Heart right ventricle (tissue), 16 donors: ENCODE data around the gene TMEM253. TPM values are rescaled to one million over a fixed set of nuclear protein-coding genes. Genes with fewer than 3 reads are reported as not detected.

Experiments used
- ATAC-seq, 8 donors: fragments of 200-7000 bp; cut with Tn5 transposase; one replicate each; pipeline ENCODE4 v1.9.1; 2020; ENCODE audit warnings: mild to moderate bottlenecking in 8 of 8, moderate library complexity in 8 of 8, moderate number of reproducible peaks in 1 of 8
- DNase-seq, 2 donors: peaks; one replicate each; pipeline ENCODE4 v3.0.0-alpha.2; 2020
- H3K27ac ChIP-seq, 10 donors: fragments of 200-600 bp; sonication (generic) in 2 of 10; one replicate each; pipeline versions ENCODE4 v1.5.0 to v1.8.0; 2020 to 2022; ENCODE audit warnings: mild to moderate bottlenecking in 3 of 10
- H3K27me3 ChIP-seq, 7 donors: fragments of 200-600 bp; one replicate each; pipeline ENCODE4 v1.8.0; 2021 to 2022; ENCODE audit warnings: mild to moderate bottlenecking in 2 of 7
- H3K36me3 ChIP-seq, 9 donors: fragments of 200-600 bp; sonication (generic) in 1 of 9; one replicate each; pipeline versions ENCODE4 v1.5.0 to v1.8.0; 2020 to 2022; ENCODE audit warnings: mild to moderate bottlenecking in 2 of 9
- H3K4me1 ChIP-seq, 9 donors: fragments of 200-600 bp; sonication (generic) in 1 of 9; one replicate each; pipeline versions ENCODE4 v1.5.0 to v1.8.0; 2020 to 2022; ENCODE audit warnings: mild to moderate bottlenecking in 4 of 9
- H3K4me3 ChIP-seq, 10 donors: fragments of 200-600 bp; sonication (generic) in 2 of 10; one replicate each; pipeline versions ENCODE4 v1.5.0 to v1.8.0; 2020 to 2022; ENCODE audit warnings: mild to moderate bottlenecking in 7 of 10, moderate library complexity in 2 of 10
- H3K9me3 ChIP-seq, 11 donors: fragments of 200-600 bp in 10 of 11; sonication (generic) in 2 of 11; one replicate each; pipeline versions ENCODE4 v1.5.0 to v1.8.0; 2013 to 2022; ENCODE audit warnings: mild to moderate bottlenecking in 2 of 11, control low read depth in 1 of 11, moderate library complexity in 1 of 11
- whole genome bisulfite sequencing, 2 donors: extraction: QIAGEN DNeasy Blood & Tissue Kit; methylation state at CpG; one replicate each; pipeline ENCODE4 v1.1.7; 2013; ENCODE audit warnings: inconsistent platforms in 1 of 2; 5-methylcytosine and 5-hydroxymethylcytosine counted together
- intact Hi-C, 10 donors: fragments of 100-400 bp; cut with DNase I; formaldehyde crosslinking; loops; one replicate each; pipeline versions ENCODE4 v1.11.1 to v1.14.2; 2022
- polyA plus RNA-seq, 2 donors: library from polyadenylated mRNA; stranded (reverse); fragments of 200-250 nt; gene quantifications; one replicate each; pipeline ENCODE4 v1.2.3, GENCODE V29; 2013
- total RNA-seq, 10 donors: library from RNA; stranded (reverse); fragmentation: NEBNext Ultra II Directional in 3 of 10; extraction: Animal tissue kit (Norgen Biotek cat#: 25700) in 3 of 10; gene quantifications; one replicate each; pipeline versions ENCODE4 v1.2.1 to v1.2.4, GENCODE V29; 2021 to 2023
- TF ChIP-seq, protein P1 (sequence below), 9 donors: fragments of 200-600 bp; sonication (generic) in 2 of 9; IDR thresholded peaks; one replicate each; pipeline versions ENCODE4 v1.5.0 to v1.8.0; 2021 to 2022; ENCODE audit warnings: antibody characterized with exemption in 9 of 9, mild to moderate bottlenecking in 5 of 9, moderate library complexity in 1 of 9
- donor health status: Arrhythmogenic right ventricular cardiomyopathy.
- donor health status: ischemic (EF 13 %, LVEDD 7.1; RV severe dilation, severe dysfunction).
- donor health status: healthy with polysubstance abuse.
- donor health status: DM: no; HTN: yes; CAD: no.
- donor health status: DM: no; HTN: no; CAD: no.
- donor health status: ischemic (EF 25% LVEDD 6.9; RV normal size, moderate dysfunction).
- donor health status: ischemic (EF 25% LVEDD 5.7; RV mildly dilated, moderate dysfunction).
- donor health status: healthy.
- donor health status: DM: yes; HTN: yes; CAD: no.
- donor health status: Ischemic cardiomyopathy.
- donor health status: ischemic (EF 35%, LVEDD 5.7; RV mildly dilated, moderate dysfunction).
- donor health status: nonischemic (EF 11% LVEDD 7.7; RV severe dilation, severe dysfunction).
- donor health status: DM: yes; HTN: yes; CAD: no.
- donor health status: PGD.
- donor health status: ischemic (EF 29% LVEDD 5.4; RV normal size, mild dysfunction).
- donor health status: nonischemic (EF 23%, LVEDD 6.1; RV moderate dilation, normal function).

TMEM253 gene
- total and polyA plus RNA-seq, 12 donors, result 0.16 to 1.1 (median 0.30) TPM; not detected in 1

DNA sequence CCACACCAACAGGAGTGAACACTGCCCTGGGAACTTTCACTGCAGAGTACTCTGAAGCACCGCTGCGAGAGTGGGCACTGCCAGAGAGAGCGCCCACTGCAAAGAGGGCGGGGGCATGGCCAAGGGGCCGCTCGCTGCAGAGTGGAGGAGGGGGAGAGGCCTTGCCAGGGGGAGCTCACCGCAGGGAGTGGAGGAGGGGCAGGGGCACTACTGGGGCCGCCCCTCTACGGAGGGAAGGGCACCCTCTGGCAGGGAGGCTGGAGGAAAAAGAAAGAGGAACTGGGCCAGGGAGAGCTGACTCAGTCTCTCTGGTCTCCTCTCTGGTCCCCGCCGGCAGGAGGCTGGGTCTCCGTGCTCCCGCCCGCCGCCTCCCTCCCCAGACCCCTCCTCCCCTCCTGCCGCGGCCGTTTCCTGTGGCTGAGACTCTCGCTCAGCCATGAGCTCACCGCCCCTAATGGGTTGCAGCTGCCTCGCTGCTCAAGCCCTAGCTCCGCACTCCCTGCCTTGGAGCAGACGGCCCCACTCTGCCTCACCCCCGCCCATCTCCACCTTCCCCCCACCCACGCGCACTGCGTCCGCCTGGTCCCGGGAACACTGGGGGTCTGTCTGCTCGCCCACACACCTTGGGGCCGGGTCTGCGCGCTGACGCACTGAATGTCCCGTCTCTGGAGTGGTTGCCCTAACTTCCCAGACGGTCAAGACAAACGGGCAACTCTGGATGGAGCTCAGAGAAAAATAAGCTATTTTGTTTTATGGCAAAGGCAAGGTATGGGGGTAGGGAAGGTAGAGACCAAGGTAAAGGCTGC is 29.4 kb upstream of the TMEM253 start:
- Histone ChIP-seq H3K36me3 (peaks cover 0 to 38% (median 17%) of the 10 kb centered on the region in 9 donors), H3K27me3 (peaks cover 0 to 17% (median 0%) of the 10 kb centered on the region in 7 donors), H3K9me3 (no peaks in the 10 kb centered on the region), H3K27ac (peak overlapping the region; percentile 64 to 98 (median 95)), H3K4me1 (peaks cover 6 to 44% (median 34%) of the 10 kb centered on the region in 9 donors), H3K4me3 (peak overlapping the region; percentile 61 to 86 (median 78))
- TF ChIP-seq, protein P1, sequence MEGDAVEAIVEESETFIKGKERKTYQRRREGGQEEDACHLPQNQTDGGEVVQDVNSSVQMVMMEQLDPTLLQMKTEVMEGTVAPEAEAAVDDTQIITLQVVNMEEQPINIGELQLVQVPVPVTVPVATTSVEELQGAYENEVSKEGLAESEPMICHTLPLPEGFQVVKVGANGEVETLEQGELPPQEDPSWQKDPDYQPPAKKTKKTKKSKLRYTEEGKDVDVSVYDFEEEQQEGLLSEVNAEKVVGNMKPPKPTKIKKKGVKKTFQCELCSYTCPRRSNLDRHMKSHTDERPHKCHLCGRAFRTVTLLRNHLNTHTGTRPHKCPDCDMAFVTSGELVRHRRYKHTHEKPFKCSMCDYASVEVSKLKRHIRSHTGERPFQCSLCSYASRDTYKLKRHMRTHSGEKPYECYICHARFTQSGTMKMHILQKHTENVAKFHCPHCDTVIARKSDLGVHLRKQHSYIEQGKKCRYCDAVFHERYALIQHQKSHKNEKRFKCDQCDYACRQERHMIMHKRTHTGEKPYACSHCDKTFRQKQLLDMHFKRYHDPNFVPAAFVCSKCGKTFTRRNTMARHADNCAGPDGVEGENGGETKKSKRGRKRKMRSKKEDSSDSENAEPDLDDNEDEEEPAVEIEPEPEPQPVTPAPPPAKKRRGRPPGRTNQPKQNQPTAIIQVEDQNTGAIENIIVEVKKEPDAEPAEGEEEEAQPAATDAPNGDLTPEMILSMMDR (IDR thresholded peaks at IDR 0.05), result peak in 2 of 9 donors; percentile 5 to 15
- intact Hi-C loops, result loop anchor here in 1 of 10 donors (2.0 kb wide), 2 partner anchors 13 to 33 kb away; no protein-coding TSS in a partner anchor
- DNase-seq, result peak; percentile 88 to 91
- WGBS, 2 donors, result 2 to 5% methylated on average over 30 to 37 of the region's 37 CpGs
- peak; percentile 69 to 81 (median 74) for ATAC-seq

DNA sequence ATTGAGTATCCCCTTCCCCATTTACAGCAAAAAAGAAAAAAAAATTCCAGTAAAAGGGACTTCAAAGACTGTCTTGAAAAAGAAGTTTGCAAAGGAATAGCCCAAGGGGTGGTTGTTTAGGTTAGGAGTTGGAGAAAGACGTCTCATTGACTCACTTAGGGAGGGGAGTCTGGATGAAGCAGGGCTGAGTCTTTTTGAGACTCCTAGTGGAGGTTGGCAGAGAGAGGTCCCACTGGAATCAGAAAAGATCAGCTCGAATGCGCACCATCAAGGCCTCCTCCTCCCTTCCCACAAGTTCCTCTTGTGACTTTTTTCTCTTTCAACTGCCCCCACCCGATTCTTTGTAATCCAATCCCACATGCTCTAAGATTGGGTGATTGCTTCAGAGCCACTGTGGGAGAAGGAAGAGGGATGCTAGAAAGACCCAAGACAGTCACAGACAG is 28.8 kb upstream of the TMEM253 start:
- intact Hi-C loops, result no loop called here
- Histone ChIP-seq H3K4me3 (peak overlapping the region in 9 of 10 donors; percentile 69 to 86 (median 79)), H3K36me3 (peaks cover 0 to 44% (median 23%) of the 10 kb centered on the region in 9 donors), H3K27me3 (peaks cover 0 to 17% (median 0%) of the 10 kb centered on the region in 7 donors), H3K27ac (peak overlapping the region; percentile 57 to 98 (median 95)), H3K4me1 (peaks cover 6 to 44% (median 34%) of the 10 kb centered on the region in 9 donors), H3K9me3 (no peaks in the 10 kb centered on the region)
- TF ChIP-seq, protein P1 (IDR thresholded peaks at IDR 0.05), result no peak
- 32 to 42% methylated on average over 4 of the region's 4 CpGs for WGBS, 2 donors
- ATAC-seq, result peak in 7 of 8 donors; percentile 3 to 20 (median 8)
- peak in 1 of 2 donors; percentile 61 for DNase-seq

DNA sequence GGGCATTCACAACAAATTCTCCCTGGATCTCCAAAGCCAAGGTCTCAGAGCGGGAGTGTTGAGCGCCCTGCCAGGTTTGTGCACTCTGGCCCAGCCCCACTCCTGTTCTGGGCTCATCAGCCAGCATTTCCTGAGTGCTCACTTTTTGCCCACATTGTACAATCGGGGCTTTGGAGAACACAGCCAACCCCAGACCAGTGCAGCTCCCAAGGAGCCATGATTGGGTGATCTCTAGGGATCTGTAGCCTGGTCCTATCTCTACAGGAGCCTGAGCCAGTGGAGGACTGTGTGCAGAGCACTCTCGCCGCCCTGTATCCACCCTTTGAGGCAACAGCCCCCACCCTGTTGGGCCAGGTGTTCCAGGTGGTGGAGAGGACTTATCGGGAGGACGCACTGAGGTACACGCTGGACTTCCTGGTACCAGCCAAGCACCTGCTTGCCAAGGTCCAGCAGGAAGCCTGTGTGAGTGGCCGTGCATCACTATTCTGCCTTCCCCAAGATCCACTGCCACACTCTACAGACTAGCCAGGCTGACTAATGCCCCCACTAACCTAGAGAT is 28.0 kb upstream of the TMEM253 start:
- DNase-seq (no peak), ATAC-seq (no peak)
- Histone ChIP-seq H3K27me3 (peaks cover 0 to 17% (median 0%) of the 10 kb centered on the region in 7 donors), H3K9me3 (no peaks in the 10 kb centered on the region), H3K36me3 (peaks cover 0 to 52% (median 31%) of the 10 kb centered on the region in 9 donors), H3K27ac (peak overlapping the region in 8 of 10 donors; percentile 90 to 98 (median 96)), H3K4me3 (peak overlapping the region in 1 of 10 donors; percentile 4), H3K4me1 (peaks cover 6 to 44% (median 34%) of the 10 kb centered on the region in 9 donors)
- TF ChIP-seq, protein P1 (IDR thresholded peaks at IDR 0.05), result no peak
- intact Hi-C loops, result no loop called here
- WGBS, 2 donors, result 86 to 93% methylated on average over 9 of the region's 9 CpGs

DNA sequence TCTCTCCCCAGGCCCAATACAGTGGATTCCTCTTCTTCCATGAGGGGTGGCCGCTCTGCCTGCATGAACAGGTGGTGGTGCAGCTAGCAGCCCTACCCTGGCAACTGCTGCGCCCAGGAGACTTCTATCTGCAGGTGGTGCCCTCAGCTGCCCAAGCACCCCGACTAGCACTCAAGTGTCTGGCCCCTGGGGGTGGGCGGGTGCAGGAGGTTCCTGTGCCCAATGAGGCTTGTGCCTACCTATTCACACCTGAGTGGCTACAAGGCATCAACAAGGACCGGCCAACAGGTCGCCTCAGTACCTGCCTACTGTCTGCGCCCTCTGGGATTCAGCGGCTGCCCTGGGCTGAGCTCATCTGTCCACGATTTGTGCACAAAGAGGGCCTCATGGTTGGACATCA is 26.9 kb upstream of the TMEM253 start:
- no peak for ATAC-seq
- no peak for DNase-seq
- Histone ChIP-seq H3K4me1 (peaks cover 1 to 37% (median 26%) of the 10 kb centered on the region in 9 donors), H3K27me3 (peaks cover 0 to 10% (median 0%) of the 10 kb centered on the region in 7 donors), H3K9me3 (no peaks in the 10 kb centered on the region), H3K4me3 (no peak overlapping the region), H3K27ac (peak overlapping the region in 1 of 10 donors; percentile 26), H3K36me3 (peaks cover 0 to 63% (median 41%) of the 10 kb centered on the region in 9 donors)
- intact Hi-C loops, result no loop called here
- TF ChIP-seq, protein P1 (IDR thresholded peaks at IDR 0.05), result no peak
- 92 to 95% methylated on average over 9 of the region's 9 CpGs for WGBS, 2 donors
